Panc1 (cell line): ENCODE data around the gene NIT2. TPM values are rescaled to one million over a fixed set of nuclear protein-coding genes. Genes with fewer than 3 reads are reported as not detected.

ENCODE experiments used
- ATAC-seq: fragments of 200-7000 bp; cut with Tn5 transposase; 2 replicates; pipeline ENCODE4 v1.9.1; 2020; ENCODE audit warnings: mild to moderate bottlenecking, moderate library complexity
- BruUV-seq: library from RNA; stranded (reverse); fragments of 400-500 nt; replicated peaks from 2 replicates; lab custom pipeline; 2021; lab: Mats Ljungman, UMichigan
- CTCF ChIA-PET: fragments of 300-600 bp; sonication (Branson Sonifier 250); formaldehyde crosslinking; loops from one replicate; lab custom pipeline; 2022; ENCODE audit warnings: antibody characterized with exemption; lab: Charles Lee
- POLR2A ChIA-PET: fragments of 300-600 bp; sonication (Branson Sonifier 250); formaldehyde crosslinking; loops from one replicate; lab custom pipeline; 2022; ENCODE audit warnings: antibody characterized with exemption; lab: Charles Lee
- DNase-seq: peaks from one replicate; pipeline ENCODE4 v3.0.0-alpha.2; 2010; ENCODE audit warnings: low read depth, low spot score
- H3K27ac ChIP-seq: 2 replicates; pipeline ENCODE4 v1.5.1; 2011; ENCODE audit warnings: mild to moderate bottlenecking, low read length, inconsistent platforms
- H3K27me3 ChIP-seq: fragments of 200-500 bp; sonication (Bioruptor generic); 2 replicates; pipeline ENCODE4 v1.6.0; 2014; ENCODE audit warnings: low read length, inconsistent platforms; ENCODE audit not compliant: control insufficient read depth, insufficient read depth
- H3K36me3 ChIP-seq: fragments of 200-500 bp; sonication (Bioruptor generic); 2 replicates; pipeline ENCODE4 v1.5.1; 2014; ENCODE audit warnings: inconsistent platforms, mild to moderate bottlenecking, low read length, moderate library complexity; ENCODE audit not compliant: control insufficient read depth, insufficient read depth
- H3K4me1 ChIP-seq: 2 replicates; pipeline ENCODE4 v1.5.1; 2011; ENCODE audit warnings: inconsistent platforms, mild to moderate bottlenecking, low read length, moderate library complexity; ENCODE audit not compliant: control insufficient read depth, insufficient read depth
- H3K4me3 ChIP-seq, 2 experiments: 2 replicates each; pipeline ENCODE4 v1.5.1; 2011 to 2012; ENCODE audit warnings: low read depth in 2 of 2, low read length in 2 of 2, mild to moderate bottlenecking in 2 of 2, inconsistent platforms in 1 of 2, moderate library complexity in 1 of 2
- H3K9me3 ChIP-seq: fragments of 200-500 bp; sonication (Bioruptor generic); 2 replicates; pipeline ENCODE4 v1.5.1; 2014; ENCODE audit warnings: low read depth, mild to moderate bottlenecking, inconsistent platforms, low read length, moderate library complexity; ENCODE audit not compliant: control insufficient read depth, insufficient read depth
- POLR2AphosphoS5 ChIP-seq: IDR thresholded peaks from 2 replicates; pipeline ENCODE4 v1.6.1; 2012; ENCODE audit warnings: mild to moderate bottlenecking, low read depth, low read length, moderate library complexity
- REST ChIP-seq, 2 experiments: IDR thresholded peaks; 2 replicates each; pipeline ENCODE4 v1.6.1; 2011 to 2012; ENCODE audit warnings: low read depth in 2 of 2, control low read depth in 1 of 2, low read length in 1 of 2, mild to moderate bottlenecking in 1 of 2, moderate library complexity in 1 of 2; ENCODE audit not compliant: insufficient read depth in 1 of 2
- SIN3A ChIP-seq: IDR thresholded peaks from 2 replicates; pipeline ENCODE4 v1.6.1; 2012; ENCODE audit warnings: low read depth, mild to moderate bottlenecking, low read length, moderate library complexity, borderline replicate concordance; ENCODE audit not compliant: insufficient read depth
- TCF7L2 ChIP-seq: IDR thresholded peaks from 2 replicates; pipeline ENCODE4 v1.6.1; 2011; ENCODE audit warnings: mild to moderate bottlenecking, low read depth, low read length, inconsistent platforms
- in situ Hi-C: cut with HindIII; loops from 2 replicates; pipeline ENCODE4 v1.10.0; 2016; ENCODE audit warnings: low sequenced_read_pairs, low pct_unique_long_range_greater_than_20kb
- intact Hi-C: fragments of 100-400 bp; cut with micrococcal nuclease; formaldehyde crosslinking; loops from one replicate; pipeline ENCODE4 v1.10.0; 2022; ENCODE audit not compliant: unreplicated experiment
- total RNA-seq: library from RNA; stranded (reverse); gene quantifications from one replicate; pipeline ENCODE4 v1.2.1, GENCODE V29; 2021; ENCODE audit not compliant: unreplicated experiment
- TF ChIP-seq, protein P1 (sequence below): fragments of 450-650 bp; IDR thresholded peaks from 2 replicates; pipeline ENCODE4 v1.5.1; 2017; ENCODE audit warnings: mild to moderate bottlenecking

Gene NIT2
- total RNA-seq, 1 experiment from 2014 or later = 97.2 TPM

DNA sequence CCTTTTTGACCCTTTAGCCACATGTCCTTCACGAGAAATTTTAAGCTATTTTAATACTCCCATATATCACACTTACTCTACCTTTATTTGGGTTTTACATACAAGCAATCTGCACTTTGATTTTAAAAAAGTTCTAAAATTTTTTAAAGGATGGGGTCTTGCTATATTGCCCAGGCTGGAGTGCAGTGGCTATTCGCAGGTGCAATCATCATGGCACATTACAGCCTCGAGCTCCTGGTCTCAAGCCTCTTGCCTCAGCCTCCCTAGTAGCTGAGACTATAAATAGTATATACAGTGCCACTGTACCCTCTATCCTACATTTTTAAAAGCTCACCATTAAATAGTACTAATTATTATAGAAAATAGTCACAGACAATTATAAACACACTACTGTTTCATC is 29.9 kb downstream of the NIT2 start:
- DNase-seq (no peak), ATAC-seq (no peak)
- Histone ChIP-seq H3K27me3 (no peaks in the 10 kb centered on the region), H3K36me3 (peaks cover 35% of the 10 kb centered on the region), H3K4me3 (no peak overlapping the region), H3K27ac (no peak overlapping the region), H3K4me1 (no peaks in the 10 kb centered on the region), H3K9me3 (no peaks in the 10 kb centered on the region)
- BruUV-seq = no TSS peak
- CTCF ChIA-PET = no interaction called here
- TF ChIP-seq POLR2AphosphoS5 = no peak
- no peak for TF ChIP-seq TCF7L2
- TF ChIP-seq SIN3A = no peak
- intact Hi-C loops = no loop called here
- in situ Hi-C loops = no loop called here
- POLR2A ChIA-PET = no interaction called here

- H3K4me3 ChIP-seq = no peak overlapping the region
- no peaks in the 10 kb centered on the region for H3K4me1 ChIP-seq
- no peak overlapping the region for H3K27ac ChIP-seq
- intact Hi-C loops = no loop called here
- ChIA-PET CTCF (no interaction called here), POLR2A (no interaction called here)
- BruUV-seq = no TSS peak
- TF ChIP-seq, protein P1, sequence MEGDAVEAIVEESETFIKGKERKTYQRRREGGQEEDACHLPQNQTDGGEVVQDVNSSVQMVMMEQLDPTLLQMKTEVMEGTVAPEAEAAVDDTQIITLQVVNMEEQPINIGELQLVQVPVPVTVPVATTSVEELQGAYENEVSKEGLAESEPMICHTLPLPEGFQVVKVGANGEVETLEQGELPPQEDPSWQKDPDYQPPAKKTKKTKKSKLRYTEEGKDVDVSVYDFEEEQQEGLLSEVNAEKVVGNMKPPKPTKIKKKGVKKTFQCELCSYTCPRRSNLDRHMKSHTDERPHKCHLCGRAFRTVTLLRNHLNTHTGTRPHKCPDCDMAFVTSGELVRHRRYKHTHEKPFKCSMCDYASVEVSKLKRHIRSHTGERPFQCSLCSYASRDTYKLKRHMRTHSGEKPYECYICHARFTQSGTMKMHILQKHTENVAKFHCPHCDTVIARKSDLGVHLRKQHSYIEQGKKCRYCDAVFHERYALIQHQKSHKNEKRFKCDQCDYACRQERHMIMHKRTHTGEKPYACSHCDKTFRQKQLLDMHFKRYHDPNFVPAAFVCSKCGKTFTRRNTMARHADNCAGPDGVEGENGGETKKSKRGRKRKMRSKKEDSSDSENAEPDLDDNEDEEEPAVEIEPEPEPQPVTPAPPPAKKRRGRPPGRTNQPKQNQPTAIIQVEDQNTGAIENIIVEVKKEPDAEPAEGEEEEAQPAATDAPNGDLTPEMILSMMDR = no peak
- TF ChIP-seq POLR2AphosphoS5 (no peak), REST (IDR thresholded peaks at IDR 0.05; ENCODE audit: insufficient read depth in 1 of 2, low read depth in 2 of 2, low read length in 1 of 2) (no peak), SIN3A (no peak), TCF7L2 (no peak)
- DNase-seq (no peak), ATAC-seq (no peak)
- in situ Hi-C loops = no loop called here
- H3K27me3 ChIP-seq = no peaks in the 10 kb centered on the region
- no peaks in the 10 kb centered on the region for H3K9me3 ChIP-seq
- H3K36me3 ChIP-seq = peaks cover 39% of the 10 kb centered on the region
These were observed 31.9 kb downstream of the NIT2 start for GRCh38 chr3:100366424-100366823.

- ATAC-seq = no peak
- TF ChIP-seq TCF7L2 (no peak), POLR2AphosphoS5 (no peak), SIN3A (no peak), REST (IDR thresholded peaks at IDR 0.05; ENCODE audit: insufficient read depth in 1 of 2, low read depth in 2 of 2, low read length in 1 of 2) (no peak)
- TF ChIP-seq, protein P1 = no peak
- CTCF ChIA-PET = no interaction called here
- peaks cover 46% of the 10 kb centered on the region for H3K36me3 ChIP-seq
- H3K9me3 ChIP-seq = no peaks in the 10 kb centered on the region
- no TSS peak for BruUV-seq
- POLR2A ChIA-PET = no interaction called here
- H3K27ac ChIP-seq = no peak overlapping the region
- no peaks in the 10 kb centered on the region for H3K4me1 ChIP-seq
- no peaks in the 10 kb centered on the region for H3K27me3 ChIP-seq
- H3K4me3 ChIP-seq = no peak overlapping the region
- in situ Hi-C loops = no loop called here
- intact Hi-C loops = no loop called here
- DNase-seq = no peak
These were observed 33.9 kb downstream of the NIT2 start for GRCh38 chr3:100368441-100368840.
